ENCODE measurements around the gene KMT5B. TPM values are rescaled to one million over a fixed set of nuclear protein-coding genes. Genes with fewer than 3 reads are reported as not detected.

KMT5B gene
- total and polyA plus RNA-seq, 2 of the 13 experiments (the other 11 are each of a cell fraction or from before 2014, with no cell fraction given), result 17.6 to 23.7 TPM

DNA sequence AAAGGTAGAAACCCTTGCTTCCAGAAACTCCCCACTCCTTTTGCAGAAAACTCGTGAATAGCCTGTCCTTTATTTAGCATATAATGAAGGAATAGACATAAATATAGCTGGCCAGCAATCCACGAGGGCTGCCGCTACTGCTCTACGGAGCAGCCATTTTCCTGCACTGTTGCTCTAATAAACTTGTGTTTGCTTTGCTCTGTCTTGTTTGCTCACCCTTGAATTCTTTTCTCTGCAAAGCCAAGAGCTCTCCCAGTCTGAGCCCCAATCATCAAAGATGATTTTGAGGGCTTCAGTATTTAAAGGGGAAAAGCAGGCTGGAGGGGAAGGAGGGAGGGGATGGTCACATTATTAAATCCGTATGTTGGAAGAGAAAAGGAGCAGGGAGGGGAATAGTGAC, 75.3 kb downstream of the KMT5B start (continued):
- TF ChIP-seq POGZ (CRISPR knock-in tag; IDR thresholded peaks at IDR 0.05), result peak; percentile 15; the same call in 1 of the 2 replicates
- TF ChIP-seq, protein P1, sequence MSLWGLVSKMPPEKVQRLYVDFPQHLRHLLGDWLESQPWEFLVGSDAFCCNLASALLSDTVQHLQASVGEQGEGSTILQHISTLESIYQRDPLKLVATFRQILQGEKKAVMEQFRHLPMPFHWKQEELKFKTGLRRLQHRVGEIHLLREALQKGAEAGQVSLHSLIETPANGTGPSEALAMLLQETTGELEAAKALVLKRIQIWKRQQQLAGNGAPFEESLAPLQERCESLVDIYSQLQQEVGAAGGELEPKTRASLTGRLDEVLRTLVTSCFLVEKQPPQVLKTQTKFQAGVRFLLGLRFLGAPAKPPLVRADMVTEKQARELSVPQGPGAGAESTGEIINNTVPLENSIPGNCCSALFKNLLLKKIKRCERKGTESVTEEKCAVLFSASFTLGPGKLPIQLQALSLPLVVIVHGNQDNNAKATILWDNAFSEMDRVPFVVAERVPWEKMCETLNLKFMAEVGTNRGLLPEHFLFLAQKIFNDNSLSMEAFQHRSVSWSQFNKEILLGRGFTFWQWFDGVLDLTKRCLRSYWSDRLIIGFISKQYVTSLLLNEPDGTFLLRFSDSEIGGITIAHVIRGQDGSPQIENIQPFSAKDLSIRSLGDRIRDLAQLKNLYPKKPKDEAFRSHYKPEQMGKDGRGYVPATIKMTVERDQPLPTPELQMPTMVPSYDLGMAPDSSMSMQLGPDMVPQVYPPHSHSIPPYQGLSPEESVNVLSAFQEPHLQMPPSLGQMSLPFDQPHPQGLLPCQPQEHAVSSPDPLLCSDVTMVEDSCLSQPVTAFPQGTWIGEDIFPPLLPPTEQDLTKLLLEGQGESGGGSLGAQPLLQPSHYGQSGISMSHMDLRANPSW (CRISPR knock-in tag; IDR thresholded peaks at IDR 0.05; ENCODE audit: borderline replicate concordance), result no peak
- TF ChIP-seq MAZ (IDR thresholded peaks at IDR 0.05; ENCODE audit: borderline replicate concordance, low read depth, low read length), result no peak
- no peak for TF ChIP-seq MAZ (CRISPR knock-in tag; IDR thresholded peaks at IDR 0.05; ENCODE audit: low read depth)
- no peak for TF ChIP-seq ZNF615 (CRISPR knock-in tag; IDR thresholded peaks at IDR 0.05; ENCODE audit: borderline replicate concordance)
- no peak for TF ChIP-seq ZNF160 (CRISPR knock-in tag; IDR thresholded peaks at IDR 0.05)
- TF ChIP-seq, protein P2, sequence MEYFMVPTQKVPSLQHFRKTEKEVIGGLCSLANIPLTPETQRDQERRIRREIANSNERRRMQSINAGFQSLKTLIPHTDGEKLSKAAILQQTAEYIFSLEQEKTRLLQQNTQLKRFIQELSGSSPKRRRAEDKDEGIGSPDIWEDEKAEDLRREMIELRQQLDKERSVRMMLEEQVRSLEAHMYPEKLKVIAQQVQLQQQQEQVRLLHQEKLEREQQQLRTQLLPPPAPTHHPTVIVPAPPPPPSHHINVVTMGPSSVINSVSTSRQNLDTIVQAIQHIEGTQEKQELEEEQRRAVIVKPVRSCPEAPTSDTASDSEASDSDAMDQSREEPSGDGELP (IDR thresholded peaks at IDR 0.05; ENCODE audit: borderline replicate concordance, low read depth), result no peak
- TF ChIP-seq, protein P3, sequence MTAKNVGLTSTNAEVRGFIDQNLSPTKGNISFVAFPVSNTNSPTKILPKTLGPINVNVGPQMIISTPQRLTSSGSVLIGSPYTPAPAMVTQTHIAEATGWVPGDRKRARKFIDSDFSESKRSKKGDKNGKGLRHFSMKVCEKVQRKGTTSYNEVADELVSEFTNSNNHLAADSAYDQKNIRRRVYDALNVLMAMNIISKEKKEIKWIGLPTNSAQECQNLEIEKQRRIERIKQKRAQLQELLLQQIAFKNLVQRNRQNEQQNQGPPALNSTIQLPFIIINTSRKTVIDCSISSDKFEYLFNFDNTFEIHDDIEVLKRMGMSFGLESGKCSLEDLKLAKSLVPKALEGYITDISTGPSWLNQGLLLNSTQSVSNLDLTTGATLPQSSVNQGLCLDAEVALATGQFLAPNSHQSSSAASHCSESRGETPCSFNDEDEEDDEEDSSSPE (CRISPR knock-in tag; IDR thresholded peaks at IDR 0.05), result peak; percentile 23; the same call in 1 of the 2 replicates
- no peak for TF ChIP-seq HNRNPUL1 (IDR thresholded peaks at IDR 0.05; ENCODE audit: low read depth, low read length)
- TF ChIP-seq, protein P4, sequence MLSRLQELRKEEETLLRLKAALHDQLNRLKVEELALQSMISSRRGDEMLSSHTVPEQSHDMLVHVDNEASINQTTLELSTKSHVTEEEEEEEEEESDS (CRISPR knock-in tag; IDR thresholded peaks at IDR 0.05; ENCODE audit: borderline replicate concordance), result no peak
- TF ChIP-seq ZNF891 (CRISPR knock-in tag; IDR thresholded peaks at IDR 0.05), result no peak
- no peak for TF ChIP-seq ZBTB8A (CRISPR knock-in tag; IDR thresholded peaks at IDR 0.05; ENCODE audit: borderline replicate concordance, low read depth)
- TF ChIP-seq, protein P5, sequence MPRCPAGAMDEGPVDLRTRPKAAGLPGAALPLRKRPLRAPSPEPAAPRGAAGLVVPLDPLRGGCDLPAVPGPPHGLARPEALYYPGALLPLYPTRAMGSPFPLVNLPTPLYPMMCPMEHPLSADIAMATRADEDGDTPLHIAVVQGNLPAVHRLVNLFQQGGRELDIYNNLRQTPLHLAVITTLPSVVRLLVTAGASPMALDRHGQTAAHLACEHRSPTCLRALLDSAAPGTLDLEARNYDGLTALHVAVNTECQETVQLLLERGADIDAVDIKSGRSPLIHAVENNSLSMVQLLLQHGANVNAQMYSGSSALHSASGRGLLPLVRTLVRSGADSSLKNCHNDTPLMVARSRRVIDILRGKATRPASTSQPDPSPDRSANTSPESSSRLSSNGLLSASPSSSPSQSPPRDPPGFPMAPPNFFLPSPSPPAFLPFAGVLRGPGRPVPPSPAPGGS (CRISPR knock-in tag; IDR thresholded peaks at IDR 0.05), result no peak
- TF ChIP-seq, protein P6, sequence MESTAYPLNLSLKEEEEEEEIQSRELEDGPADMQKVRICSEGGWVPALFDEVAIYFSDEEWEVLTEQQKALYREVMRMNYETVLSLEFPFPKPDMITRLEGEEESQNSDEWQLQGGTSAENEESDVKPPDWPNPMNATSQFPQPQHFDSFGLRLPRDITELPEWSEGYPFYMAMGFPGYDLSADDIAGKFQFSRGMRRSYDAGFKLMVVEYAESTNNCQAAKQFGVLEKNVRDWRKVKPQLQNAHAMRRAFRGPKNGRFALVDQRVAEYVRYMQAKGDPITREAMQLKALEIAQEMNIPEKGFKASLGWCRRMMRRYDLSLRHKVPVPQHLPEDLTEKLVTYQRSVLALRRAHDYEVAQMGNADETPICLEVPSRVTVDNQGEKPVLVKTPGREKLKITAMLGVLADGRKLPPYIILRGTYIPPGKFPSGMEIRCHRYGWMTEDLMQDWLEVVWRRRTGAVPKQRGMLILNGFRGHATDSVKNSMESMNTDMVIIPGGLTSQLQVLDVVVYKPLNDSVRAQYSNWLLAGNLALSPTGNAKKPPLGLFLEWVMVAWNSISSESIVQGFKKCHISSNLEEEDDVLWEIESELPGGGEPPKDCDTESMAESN (CRISPR knock-in tag; conservative IDR thresholded peaks at IDR 0.05), result no peak
- no peak for TF ChIP-seq ZNF556 (CRISPR knock-in tag; IDR thresholded peaks at IDR 0.05; ENCODE audit: borderline replicate concordance)
- no peak for TF ChIP-seq CENPT (CRISPR knock-in tag; IDR thresholded peaks at IDR 0.05; ENCODE audit: low read depth)
- no peak; the same call in 1 of the 2 replicates for TF ChIP-seq TARDBP (CRISPR knock-in tag; IDR thresholded peaks at IDR 0.05)
- no peak for TF ChIP-seq MYC (CRISPR knock-in tag; IDR thresholded peaks at IDR 0.05; ENCODE audit: borderline replicate concordance)
- no peak for TF ChIP-seq TP53 (CRISPR knock-in tag; conservative IDR thresholded peaks at IDR 0.05)
- no peak for TF ChIP-seq ZNF678 (CRISPR knock-in tag; IDR thresholded peaks at IDR 0.05)
- no peak for TF ChIP-seq EHMT2 (IDR thresholded peaks at IDR 0.05; ENCODE audit: borderline replicate concordance, low read depth, low read length)

Data from HepG2 (cell line).